ENCODE results near the gene KRTAP10-3.

GRCh38 chr21:44511938-44512275 lies 46.7 kb downstream of the KRTAP10-3 start:
- no peak for TF ChIP-seq CTCF (IDR thresholded peaks at IDR 0.05)
- TF ChIP-seq ZFX (IDR thresholded peaks at IDR 0.05; ENCODE audit: borderline replicate concordance), result no peak
